GM13976 (cell line): ENCODE results near the gene NRSN2.
A peak's percentile ranks its signal among the peaks of the same experiment; 100 is the strongest.

Source experiments
- DNase-seq: peaks from one replicate; pipeline ENCODE4 v3.0.0; 2012; ENCODE audit warnings: low spot score
- in situ Hi-C: fragments of 300-500 bp; cut with MboI; formaldehyde crosslinking; loops from one replicate; pipeline ENCODE4 v1.12.0; 2022; ENCODE audit warnings: low sequenced_read_pairs, mixed read lengths, inconsistent platforms; ENCODE audit not compliant: unreplicated experiment
- TF ChIP-seq, protein P1 (sequence below): IDR thresholded peaks from 2 replicates; pipeline ENCODE4 v1.5.1; 2012; ENCODE audit warnings: borderline replicate concordance, mild to moderate bottlenecking; ENCODE audit not compliant: insufficient read depth; ENCODE audit errors: extremely low read depth, missing control alignments, control extremely low read depth

The NRSN2 gene, protein sequence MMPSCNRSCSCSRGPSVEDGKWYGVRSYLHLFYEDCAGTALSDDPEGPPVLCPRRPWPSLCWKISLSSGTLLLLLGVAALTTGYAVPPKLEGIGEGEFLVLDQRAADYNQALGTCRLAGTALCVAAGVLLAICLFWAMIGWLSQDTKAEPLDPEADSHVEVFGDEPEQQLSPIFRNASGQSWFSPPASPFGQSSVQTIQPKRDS

DNA sequence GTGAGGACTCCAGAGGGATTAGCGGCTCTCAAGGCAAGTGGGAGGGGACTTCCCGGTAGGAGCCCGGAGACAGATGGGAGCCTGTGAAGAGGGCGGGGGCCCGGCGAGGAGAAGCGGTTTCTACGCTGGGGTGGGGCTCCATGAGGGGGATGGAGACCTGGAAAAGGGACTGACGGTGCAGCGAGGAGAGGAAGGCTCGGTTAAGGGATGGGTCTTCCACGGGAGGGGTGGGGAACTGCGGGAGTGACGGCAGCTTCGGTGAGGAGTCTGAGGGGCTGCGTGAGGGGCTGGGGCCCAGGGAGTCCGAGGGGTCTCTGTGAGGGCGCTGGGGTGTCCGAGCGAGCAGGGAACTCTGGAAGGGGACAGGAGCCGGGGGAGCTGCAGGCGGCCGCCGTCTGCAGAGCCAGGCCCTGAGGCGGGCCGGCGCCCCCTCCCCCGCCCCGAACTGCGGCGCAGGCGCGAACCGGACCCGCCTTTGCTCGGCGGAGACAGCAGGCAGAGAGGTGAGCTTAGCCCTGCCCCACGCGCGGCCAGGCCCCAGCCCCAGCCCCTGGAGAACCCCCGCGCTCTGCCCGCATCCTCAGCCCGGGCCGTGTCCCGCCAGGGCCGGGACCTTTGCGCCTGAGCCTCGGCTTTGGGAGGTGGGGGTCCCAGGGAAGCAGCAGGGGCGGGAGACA lies at the start of gene NRSN2:
Gene NRSN2, plus strand, starts transcription at position 472 of the 677 bp plus-strand sequence. CDS start 2,533 bp downstream, outside the sequence.
- in situ Hi-C loops, result no loop called here
- peak; percentile 88 for DNase-seq
- TF ChIP-seq, protein P1, sequence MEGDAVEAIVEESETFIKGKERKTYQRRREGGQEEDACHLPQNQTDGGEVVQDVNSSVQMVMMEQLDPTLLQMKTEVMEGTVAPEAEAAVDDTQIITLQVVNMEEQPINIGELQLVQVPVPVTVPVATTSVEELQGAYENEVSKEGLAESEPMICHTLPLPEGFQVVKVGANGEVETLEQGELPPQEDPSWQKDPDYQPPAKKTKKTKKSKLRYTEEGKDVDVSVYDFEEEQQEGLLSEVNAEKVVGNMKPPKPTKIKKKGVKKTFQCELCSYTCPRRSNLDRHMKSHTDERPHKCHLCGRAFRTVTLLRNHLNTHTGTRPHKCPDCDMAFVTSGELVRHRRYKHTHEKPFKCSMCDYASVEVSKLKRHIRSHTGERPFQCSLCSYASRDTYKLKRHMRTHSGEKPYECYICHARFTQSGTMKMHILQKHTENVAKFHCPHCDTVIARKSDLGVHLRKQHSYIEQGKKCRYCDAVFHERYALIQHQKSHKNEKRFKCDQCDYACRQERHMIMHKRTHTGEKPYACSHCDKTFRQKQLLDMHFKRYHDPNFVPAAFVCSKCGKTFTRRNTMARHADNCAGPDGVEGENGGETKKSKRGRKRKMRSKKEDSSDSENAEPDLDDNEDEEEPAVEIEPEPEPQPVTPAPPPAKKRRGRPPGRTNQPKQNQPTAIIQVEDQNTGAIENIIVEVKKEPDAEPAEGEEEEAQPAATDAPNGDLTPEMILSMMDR, result no peak

DNA sequence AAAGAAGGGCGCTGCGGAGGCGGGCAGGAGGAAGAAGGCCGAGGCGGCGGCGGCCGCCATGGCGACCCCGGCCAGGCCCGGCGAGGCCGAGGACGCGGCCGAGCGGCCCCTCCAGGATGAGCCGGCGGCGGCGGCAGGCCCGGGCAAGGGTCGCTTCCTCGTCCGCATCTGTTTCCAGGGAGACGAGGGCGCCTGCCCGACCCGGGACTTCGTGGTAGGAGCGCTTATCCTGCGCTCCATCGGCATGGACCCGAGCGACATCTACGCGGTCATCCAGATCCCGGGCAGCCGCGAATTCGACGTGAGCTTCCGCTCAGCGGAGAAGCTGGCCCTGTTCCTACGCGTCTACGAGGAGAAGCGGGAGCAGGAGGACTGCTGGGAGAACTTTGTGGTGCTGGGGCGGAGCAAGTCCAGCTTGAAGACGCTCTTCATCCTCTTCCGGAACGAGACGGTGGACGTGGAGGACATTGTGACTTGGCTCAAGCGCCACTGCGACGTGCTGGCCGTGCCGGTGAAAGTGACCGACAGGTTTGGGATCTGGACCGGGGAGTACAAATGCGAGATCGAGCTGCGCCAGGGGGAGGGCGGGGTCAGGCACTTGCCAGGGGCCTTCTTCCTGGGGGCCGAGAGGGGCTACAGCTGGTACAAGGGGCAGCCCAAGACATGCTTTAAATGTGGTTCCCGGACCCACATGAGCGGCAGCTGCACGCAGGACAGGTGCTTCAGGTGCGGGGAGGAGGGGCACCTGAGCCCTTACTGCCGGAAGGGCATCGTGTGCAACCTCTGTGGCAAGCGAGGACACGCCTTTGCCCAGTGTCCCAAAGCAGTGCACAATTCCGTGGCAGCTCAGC lies 48.8 kb upstream of the NRSN2 start:
- TF ChIP-seq, protein P1, result no peak

DNA sequence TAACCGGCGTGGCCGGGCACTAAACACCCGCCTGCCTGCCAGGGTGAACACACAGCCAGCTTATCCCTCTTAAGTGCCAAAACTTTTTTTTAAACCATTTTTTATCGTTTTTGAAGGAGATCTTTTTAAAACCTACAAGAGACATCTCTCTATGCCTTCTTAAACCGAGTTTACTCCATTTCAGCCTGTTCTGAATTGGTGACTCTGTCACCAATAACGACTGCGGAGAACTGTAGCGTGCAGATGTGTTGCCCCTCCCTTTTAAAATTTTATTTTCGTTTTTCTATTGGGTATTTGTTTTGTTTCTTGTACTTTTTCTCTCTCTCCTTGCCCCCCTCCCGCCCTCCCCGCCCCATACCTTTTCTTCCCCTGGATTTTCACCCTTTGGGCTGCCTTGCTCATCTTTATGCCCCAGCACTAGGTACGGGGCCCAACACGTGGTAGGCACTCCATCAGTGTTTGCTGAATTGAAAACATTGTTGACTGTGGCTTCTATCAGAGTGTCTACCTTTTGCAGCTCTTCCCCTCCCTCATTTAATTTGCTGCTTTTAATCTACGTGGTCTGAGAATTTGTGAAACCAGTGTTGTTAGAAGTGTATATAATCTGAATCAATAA lies 48.0 kb upstream of the NRSN2 start:
- DNase-seq, result no peak
- in situ Hi-C loops, result no loop called here
- TF ChIP-seq, protein P1, result no peak

More for the DNA sequence above, 48.8 kb upstream of the NRSN2 start:
- peak; percentile 69 for DNase-seq
- in situ Hi-C loops, result no loop called here

DNA sequence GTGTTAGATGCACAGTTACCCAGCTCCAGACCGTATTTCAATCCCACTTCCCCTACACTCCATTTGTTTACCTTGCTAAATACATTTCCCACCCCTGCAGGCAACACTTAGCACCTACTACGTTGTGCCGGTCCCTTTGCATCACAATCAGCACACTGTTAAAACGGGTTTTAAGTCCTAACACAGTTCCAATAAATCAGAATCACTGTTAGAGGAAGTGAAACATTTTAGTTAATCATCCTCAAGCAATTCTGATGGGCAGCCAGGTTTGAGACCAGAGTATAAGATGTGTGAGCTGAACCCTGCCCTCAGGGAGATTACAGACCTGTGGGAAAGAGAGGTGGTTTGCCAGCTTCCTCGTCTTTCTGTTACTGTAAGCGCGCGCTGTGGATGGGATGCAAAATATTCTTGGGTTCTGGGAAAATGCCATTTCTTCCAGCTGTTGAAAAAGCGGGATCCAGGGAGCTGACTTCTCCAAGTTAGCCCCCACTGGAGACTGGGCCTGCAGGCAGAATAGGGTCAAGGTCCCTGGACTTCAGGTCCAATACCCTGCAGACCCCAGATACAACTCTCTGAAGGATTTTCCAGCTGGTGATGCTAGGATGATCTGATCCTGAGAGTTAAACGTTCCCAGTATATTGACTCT lies 46.4 kb upstream of the NRSN2 start:
- in situ Hi-C loops, result no loop called here
- DNase-seq, result no peak
- TF ChIP-seq, protein P1, result no peak

DNA sequence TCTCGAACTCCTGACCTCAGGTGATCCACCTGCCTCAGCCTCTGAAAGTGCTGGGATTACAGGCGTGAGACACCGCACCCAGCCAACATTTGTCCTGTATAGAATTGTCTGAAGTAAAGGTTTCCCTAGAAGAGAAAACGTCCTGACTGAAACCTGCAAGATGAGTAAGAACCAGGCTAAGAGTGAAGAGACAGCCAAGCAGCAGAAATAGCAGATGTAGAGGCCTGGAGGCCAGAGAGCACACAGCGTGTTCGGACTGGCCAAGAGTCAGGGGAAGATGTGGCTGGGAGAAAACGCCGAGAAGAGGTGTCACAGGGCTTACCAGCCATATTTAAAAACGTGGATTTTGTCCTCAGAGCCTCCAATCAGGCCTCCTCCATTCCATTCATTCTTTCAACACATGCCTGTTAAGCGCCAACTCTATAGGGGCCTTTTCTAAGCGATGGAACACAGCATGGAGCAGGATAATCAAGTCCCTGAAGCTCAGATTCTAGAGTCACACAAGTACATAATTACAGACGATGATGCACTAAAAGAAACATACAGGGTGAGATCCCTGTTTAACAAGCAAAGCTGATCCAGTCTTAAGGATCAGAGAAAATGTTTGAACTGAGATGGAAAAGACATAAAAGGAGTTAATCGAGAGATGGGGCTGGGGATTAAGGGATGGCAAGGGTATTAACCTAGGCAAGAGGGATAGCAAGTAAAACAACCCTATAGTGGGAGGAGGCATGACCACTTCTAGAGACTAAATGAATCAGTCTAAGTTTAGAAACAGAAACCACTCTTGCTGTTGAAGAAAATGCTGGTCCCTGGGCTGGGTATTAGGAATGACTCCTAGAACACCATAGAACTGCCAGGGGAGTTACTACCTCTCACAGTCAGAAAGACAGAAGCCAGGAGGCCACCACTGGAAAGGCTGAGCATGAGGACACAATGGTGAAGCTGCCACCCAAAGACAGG lies 44.7 kb upstream of the NRSN2 start:
- DNase-seq, result no peak
- TF ChIP-seq, protein P1, result no peak
- in situ Hi-C loops, result no loop called here
